HepG2 (cell line): ENCODE measurements around the gene XRCC3. TPM values are rescaled to one million over a fixed set of nuclear protein-coding genes. Genes with fewer than 3 reads are reported as not detected.
A peak's percentile ranks its signal among the peaks of the same experiment; 100 is the strongest.

Experiments
- CENPT ChIP-seq: sonication (generic); formaldehyde crosslinking; IDR thresholded peaks from 2 replicates; pipeline ENCODE4 v1.8.0; 2022; ENCODE audit warnings: low read depth, mild to moderate bottlenecking, moderate library complexity, missing genetic modification reagents
- ELF3 ChIP-seq: IDR thresholded peaks from 2 replicates; pipeline ENCODE4 v1.6.1; 2016; ENCODE audit warnings: missing genetic modification reagents, missing compliant biosample characterization
- EP300 ChIP-seq, 3 experiments: sonication (generic) in 1 of 3; formaldehyde crosslinking in 1 of 3; IDR thresholded peaks; 2 replicates each; pipeline versions ENCODE4 v1.5.1 to v1.6.1; 2011 to 2020; ENCODE audit warnings: low read depth in 2 of 3, low read length in 2 of 3, borderline replicate concordance in 1 of 3, improper control_type of control experiment in 1 of 3, mild to moderate bottlenecking in 1 of 3, missing genetic modification reagents in 1 of 3, moderate library complexity in 1 of 3
- ERF ChIP-seq: IDR thresholded peaks from 2 replicates; pipeline ENCODE4 v1.6.1; 2018; ENCODE audit warnings: missing biosample characterization, missing genetic modification reagents
- GPN1 ChIP-seq: sonication (generic); formaldehyde crosslinking; IDR thresholded peaks from 2 replicates; pipeline ENCODE4 v1.5.1; 2020; ENCODE audit warnings: missing genetic modification reagents, borderline replicate concordance
- HNRNPUL1 ChIP-seq: fragments of 200-400 bp; formaldehyde crosslinking; IDR thresholded peaks from 2 replicates; pipeline ENCODE4 v1.6.1; 2017; ENCODE audit warnings: low read depth, mild to moderate bottlenecking, low read length, moderate library complexity
- IKZF4 ChIP-seq: sonication (generic); formaldehyde crosslinking; IDR thresholded peaks from 2 replicates; pipeline ENCODE4 v1.5.1; 2020; ENCODE audit warnings: borderline replicate concordance, mild to moderate bottlenecking, low read depth, missing genetic modification reagents; ENCODE audit errors: not compliant biosample characterization
- NFIC ChIP-seq: IDR thresholded peaks from 2 replicates; pipeline ENCODE4 v1.6.1; 2012; ENCODE audit warnings: mild to moderate bottlenecking, low read length, inconsistent platforms
- SIN3A ChIP-seq: IDR thresholded peaks from 2 replicates; pipeline ENCODE4 v1.6.1; 2011; ENCODE audit warnings: low read depth, mild to moderate bottlenecking, control low read depth, low read length, borderline replicate concordance
- TCF7 ChIP-seq: sonication (generic); IDR thresholded peaks from 2 replicates; pipeline ENCODE4 v1.6.1; 2016; ENCODE audit warnings: antibody characterized with exemption, low read depth
- ZNF234 ChIP-seq: sonication (generic); formaldehyde crosslinking; conservative IDR thresholded peaks from 2 replicates; pipeline ENCODE4 v1.5.1; 2020; ENCODE audit warnings: mild to moderate bottlenecking, missing genetic modification reagents
- ZNF264 ChIP-seq: sonication (generic); formaldehyde crosslinking; IDR thresholded peaks from 2 replicates; pipeline ENCODE4 v1.4.0; 2020; ENCODE audit warnings: missing genetic modification reagents
- ZNF496 ChIP-seq: sonication (generic); formaldehyde crosslinking; IDR thresholded peaks from 2 replicates; pipeline ENCODE4 v1.8.1; 2023; ENCODE audit warnings: mild to moderate bottlenecking, moderate library complexity, missing genetic modification reagents; ENCODE audit not compliant: insufficient replicate concordance
- ZNF598 ChIP-seq: sonication (generic); formaldehyde crosslinking; IDR thresholded peaks from 2 replicates; pipeline ENCODE4 v1.5.1; 2020; ENCODE audit warnings: mild to moderate bottlenecking, missing genetic modification reagents, borderline replicate concordance
- ZNF746 ChIP-seq: sonication (generic); formaldehyde crosslinking; IDR thresholded peaks from 2 replicates; pipeline ENCODE4 v1.8.0; 2022; ENCODE audit warnings: mild to moderate bottlenecking, missing genetic modification reagents
- ZNF781 ChIP-seq: sonication (generic); formaldehyde crosslinking; IDR thresholded peaks from 2 replicates; pipeline ENCODE4 v1.5.1; 2020; ENCODE audit warnings: borderline replicate concordance, mild to moderate bottlenecking, missing genetic modification reagents; ENCODE audit errors: not compliant biosample characterization
- ZNF792 ChIP-seq: IDR thresholded peaks from 2 replicates; pipeline ENCODE4 v1.6.1; 2016
- ZSCAN12 ChIP-seq: sonication (generic); formaldehyde crosslinking; IDR thresholded peaks from 2 replicates; pipeline ENCODE4 v1.9.0; 2021; ENCODE audit warnings: mild to moderate bottlenecking, missing genetic modification reagents
- ZSCAN30 ChIP-seq: sonication (generic); formaldehyde crosslinking; IDR thresholded peaks from 2 replicates; pipeline ENCODE4 v1.5.0; 2020; ENCODE audit warnings: mild to moderate bottlenecking, missing genetic modification reagents
- polyA plus RNA-seq, 8 experiments: library from polyadenylated mRNA; depleted of rRNA in 3 of 8; stranded (reverse) in 7 of 8; unstranded in 1 of 8; fragments of >200 nt; fragmentation: Illumina TruSeq in 4 of 8; extraction: Trizol in 4 of 8; gene quantifications; 2 replicates each; pipeline versions ENCODE4 v1.2.1 to v1.2.3, GENCODE V29; 2011 to 2016; ENCODE audit warnings: low read depth in 4 of 8, missing spikeins in 1 of 8, mixed read lengths in 1 of 8; ENCODE audit not compliant: insufficient read depth in 1 of 8
- total RNA-seq, 5 experiments: library from RNA; depleted of rRNA; stranded (reverse); fragments of >200 nt; fragmentation: Illumina TruSeq; extraction: Trizol; gene quantifications; 2 replicates each; pipeline ENCODE4 v1.2.3, GENCODE V29; 2016; ENCODE audit warnings: low read depth in 1 of 5
- TF ChIP-seq, protein P1 (sequence below): IDR thresholded peaks from 2 replicates; pipeline ENCODE4 v1.6.1; 2018; ENCODE audit warnings: missing genetic modification reagents, mild to moderate bottlenecking, missing compliant biosample characterization
- TF ChIP-seq, protein P2 (sequence below): sonication (generic); formaldehyde crosslinking; IDR thresholded peaks from 2 replicates; pipeline ENCODE4 v1.5.0; 2020; ENCODE audit warnings: mild to moderate bottlenecking, missing genetic modification reagents
- TF ChIP-seq, protein P3 (sequence below): sonication (generic); formaldehyde crosslinking; IDR thresholded peaks from 2 replicates; pipeline ENCODE4 v1.9.0; 2021; ENCODE audit warnings: missing genetic modification reagents, mild to moderate bottlenecking, borderline replicate concordance
- TF ChIP-seq, protein P4 (sequence below): sonication (generic); formaldehyde crosslinking; IDR thresholded peaks from 2 replicates; pipeline ENCODE4 v1.8.1; 2023; ENCODE audit warnings: mild to moderate bottlenecking, moderate library complexity, missing genetic modification reagents
- TF ChIP-seq, protein P5 (sequence below): sonication (generic); formaldehyde crosslinking; IDR thresholded peaks from 2 replicates; pipeline ENCODE4 v1.9.0; 2021; ENCODE audit warnings: missing genetic modification reagents, mild to moderate bottlenecking, borderline replicate concordance

The XRCC3 gene
- total and polyA plus RNA-seq, 2 of the 13 experiments (the other 11 are each of a cell fraction or from before 2014, with no cell fraction given), result 5.4 to 25.8 TPM

DNA sequence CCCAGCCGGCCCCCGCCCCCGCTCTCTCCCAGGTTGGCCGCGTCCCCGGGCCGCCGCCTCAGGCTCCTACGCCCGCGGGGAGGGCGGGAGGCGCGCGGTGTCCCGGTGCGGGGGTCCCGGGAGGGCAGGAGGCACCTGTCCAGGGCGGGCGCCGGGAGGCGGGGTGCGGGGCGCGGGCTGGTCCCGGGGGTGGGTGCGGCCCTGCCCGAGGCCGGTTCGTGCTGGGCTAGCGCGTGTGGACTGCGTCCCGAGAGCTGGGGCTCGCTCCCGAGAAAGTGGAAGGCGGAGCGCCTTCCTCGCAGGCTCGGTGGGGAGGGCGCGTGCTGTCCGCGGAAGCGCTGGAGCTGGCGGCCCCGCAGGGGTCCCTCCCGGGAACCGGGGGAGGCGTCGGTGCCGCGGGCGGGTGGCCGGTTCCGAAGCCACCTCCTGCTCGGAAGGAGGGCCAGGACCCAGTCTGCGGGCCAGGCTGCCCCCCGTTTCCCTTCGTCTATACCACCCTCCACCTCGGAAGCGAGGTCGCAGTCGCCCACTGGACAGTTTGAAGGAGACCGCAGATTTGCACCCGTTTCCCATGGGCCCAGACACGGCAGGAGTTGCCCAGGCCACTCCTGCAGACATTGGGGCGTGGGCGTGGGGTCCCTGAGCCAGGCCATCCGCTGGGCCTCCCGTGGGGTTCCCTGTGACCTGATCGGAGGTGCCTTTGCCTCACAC lies 995 bp upstream of the XRCC3 start (continued):
- TF ChIP-seq NFIC (no peak), ZNF792 (no peak), EP300 (IDR thresholded peaks at IDR 0.05; ENCODE audit: low read depth in 2 of 2, low read length in 2 of 2) (no peak), EP300 (CRISPR knock-in tag; IDR thresholded peaks at IDR 0.05; ENCODE audit: borderline replicate concordance) (no peak), ERF (CRISPR knock-in tag) (no peak), IKZF4 (peak; percentile 35), ZNF598 (CRISPR knock-in tag) (no peak), CENPT (CRISPR knock-in tag) (no peak), ZNF234 (CRISPR knock-in tag) (no peak), ELF3 (CRISPR knock-in tag) (no peak), HNRNPUL1 (no peak), TCF7 (no peak), GPN1 (CRISPR knock-in tag) (no peak), ZSCAN12 (CRISPR knock-in tag) (no peak), ZNF496 (CRISPR knock-in tag) (no peak), SIN3A (peak; percentile 16; the same call in 1 of the 2 replicates), ZNF264 (CRISPR knock-in tag) (no peak), ZNF746 (no peak), ZNF781 (CRISPR knock-in tag) (no peak), ZSCAN30 (CRISPR knock-in tag) (no peak)
- TF ChIP-seq, protein P1, sequence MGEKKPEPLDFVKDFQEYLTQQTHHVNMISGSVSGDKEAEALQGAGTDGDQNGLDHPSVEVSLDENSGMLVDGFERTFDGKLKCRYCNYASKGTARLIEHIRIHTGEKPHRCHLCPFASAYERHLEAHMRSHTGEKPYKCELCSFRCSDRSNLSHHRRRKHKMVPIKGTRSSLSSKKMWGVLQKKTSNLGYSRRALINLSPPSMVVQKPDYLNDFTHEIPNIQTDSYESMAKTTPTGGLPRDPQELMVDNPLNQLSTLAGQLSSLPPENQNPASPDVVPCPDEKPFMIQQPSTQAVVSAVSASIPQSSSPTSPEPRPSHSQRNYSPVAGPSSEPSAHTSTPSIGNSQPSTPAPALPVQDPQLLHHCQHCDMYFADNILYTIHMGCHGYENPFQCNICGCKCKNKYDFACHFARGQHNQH, result no peak
- TF ChIP-seq, protein P2, sequence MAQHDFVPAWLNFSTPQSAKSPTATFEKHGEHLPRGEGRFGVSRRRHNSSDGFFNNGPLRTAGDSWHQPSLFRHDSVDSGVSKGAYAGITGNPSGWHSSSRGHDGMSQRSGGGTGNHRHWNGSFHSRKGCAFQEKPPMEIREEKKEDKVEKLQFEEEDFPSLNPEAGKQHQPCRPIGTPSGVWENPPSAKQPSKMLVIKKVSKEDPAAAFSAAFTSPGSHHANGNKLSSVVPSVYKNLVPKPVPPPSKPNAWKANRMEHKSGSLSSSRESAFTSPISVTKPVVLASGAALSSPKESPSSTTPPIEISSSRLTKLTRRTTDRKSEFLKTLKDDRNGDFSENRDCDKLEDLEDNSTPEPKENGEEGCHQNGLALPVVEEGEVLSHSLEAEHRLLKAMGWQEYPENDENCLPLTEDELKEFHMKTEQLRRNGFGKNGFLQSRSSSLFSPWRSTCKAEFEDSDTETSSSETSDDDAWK (CRISPR knock-in tag), result no peak
- TF ChIP-seq, protein P3, sequence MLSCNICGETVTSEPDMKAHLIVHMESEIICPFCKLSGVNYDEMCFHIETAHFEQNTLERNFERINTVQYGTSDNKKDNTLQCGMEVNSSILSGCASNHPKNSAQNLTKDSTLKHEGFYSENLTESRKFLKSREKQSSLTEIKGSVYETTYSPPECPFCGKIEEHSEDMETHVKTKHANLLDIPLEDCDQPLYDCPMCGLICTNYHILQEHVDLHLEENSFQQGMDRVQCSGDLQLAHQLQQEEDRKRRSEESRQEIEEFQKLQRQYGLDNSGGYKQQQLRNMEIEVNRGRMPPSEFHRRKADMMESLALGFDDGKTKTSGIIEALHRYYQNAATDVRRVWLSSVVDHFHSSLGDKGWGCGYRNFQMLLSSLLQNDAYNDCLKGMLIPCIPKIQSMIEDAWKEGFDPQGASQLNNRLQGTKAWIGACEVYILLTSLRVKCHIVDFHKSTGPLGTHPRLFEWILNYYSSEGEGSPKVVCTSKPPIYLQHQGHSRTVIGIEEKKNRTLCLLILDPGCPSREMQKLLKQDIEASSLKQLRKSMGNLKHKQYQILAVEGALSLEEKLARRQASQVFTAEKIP (CRISPR knock-in tag), result no peak
- TF ChIP-seq, protein P4, sequence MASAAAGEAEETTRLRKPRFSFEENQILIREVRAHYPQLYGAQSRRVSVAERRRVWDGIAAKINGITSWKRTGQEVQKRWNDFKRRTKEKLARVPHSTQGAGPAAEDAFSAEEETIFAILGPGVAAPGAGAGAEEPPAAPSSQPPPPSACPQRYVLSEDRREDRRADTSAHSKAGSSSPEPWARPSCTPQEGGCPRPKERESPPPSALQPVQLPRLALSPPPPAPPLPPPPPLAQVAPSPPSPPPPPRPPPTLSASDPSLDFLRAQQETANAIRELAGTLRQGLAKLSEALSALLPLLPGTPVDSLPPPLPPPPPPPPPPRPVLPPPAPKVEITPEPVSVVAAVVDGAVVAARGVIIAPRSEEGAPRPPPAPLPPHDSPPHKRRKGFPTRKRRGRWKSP (CRISPR knock-in tag), result no peak
- TF ChIP-seq, protein P5, sequence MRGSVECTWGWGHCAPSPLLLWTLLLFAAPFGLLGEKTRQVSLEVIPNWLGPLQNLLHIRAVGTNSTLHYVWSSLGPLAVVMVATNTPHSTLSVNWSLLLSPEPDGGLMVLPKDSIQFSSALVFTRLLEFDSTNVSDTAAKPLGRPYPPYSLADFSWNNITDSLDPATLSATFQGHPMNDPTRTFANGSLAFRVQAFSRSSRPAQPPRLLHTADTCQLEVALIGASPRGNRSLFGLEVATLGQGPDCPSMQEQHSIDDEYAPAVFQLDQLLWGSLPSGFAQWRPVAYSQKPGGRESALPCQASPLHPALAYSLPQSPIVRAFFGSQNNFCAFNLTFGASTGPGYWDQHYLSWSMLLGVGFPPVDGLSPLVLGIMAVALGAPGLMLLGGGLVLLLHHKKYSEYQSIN (CRISPR knock-in tag), result no peak
